ENCODE results near the gene RGL4. TPM values are rescaled to one million over a fixed set of nuclear protein-coding genes. Genes with fewer than 3 reads are reported as not detected.
A peak's percentile ranks its signal among the peaks of the same experiment; 100 is the strongest.

RGL4 gene
- total RNA-seq, 2 donors from 2014 or later = not detected

- H3K36me3 Mint-ChIP-seq (ENCODE audit: low read depth) = peaks cover 46% of the 10 kb centered on the region
- no peaks in the 10 kb centered on the region for H3K27me3 ChIP-seq (ENCODE audit: control insufficient read depth, insufficient read depth, low read length, poor library complexity, severe bottlenecking)
- H3K4me3 ChIP-seq (ENCODE audit: low read length) = no peak overlapping the region
- no peaks in the 10 kb centered on the region for H3K4me1 ChIP-seq (ENCODE audit: control insufficient read depth, insufficient read depth, low read length)
- H3K4me1 Mint-ChIP-seq = no peaks in the 10 kb centered on the region
- no peak for TF ChIP-seq CTCF (conservative IDR thresholded peaks at IDR 0.05)
- H3K36me3 ChIP-seq (ENCODE audit: control insufficient read depth, insufficient read depth, low read length) = peaks cover 40% of the 10 kb centered on the region
- no peaks in the 10 kb centered on the region for H3K27me3 Mint-ChIP-seq (ENCODE audit: insufficient read depth)
- H3K27ac Mint-ChIP-seq = no peak overlapping the region
- H3K9me3 Mint-ChIP-seq = no peaks in the 10 kb centered on the region
- H3K4me3 Mint-ChIP-seq = no peak overlapping the region
- 92 to 100% methylated on average over 3 to 11 of the region's 11 CpGs for WGBS, 2 experiments (ENCODE audit: insufficient coverage in 1 of 2, insufficient read length in 1 of 2)
- H3K9me3 ChIP-seq (ENCODE audit: control insufficient read depth, low read length) = no peaks in the 10 kb centered on the region
- H3K27ac ChIP-seq (ENCODE audit: low read depth, low read length) = no peak overlapping the region
- no peak overlapping the region for H3K9ac ChIP-seq (ENCODE audit: extremely low read depth, low read length, poor library complexity, severe bottlenecking)
- DNase-seq = no peak
Observed at GRCh38 chr22:23697031-23697970, 6.5 kb downstream of the RGL4 start.

GRCh38 chr22:23698094-23698493 is 7.3 kb downstream of the RGL4 start:
- Histone ChIP-seq H3K36me3 (ENCODE audit: control insufficient read depth, insufficient read depth, low read length) (peaks cover 42% of the 10 kb centered on the region), H3K4me1 (ENCODE audit: control insufficient read depth, insufficient read depth, low read length) (no peaks in the 10 kb centered on the region), H3K9ac (ENCODE audit: extremely low read depth, low read length, poor library complexity, severe bottlenecking) (no peak overlapping the region), H3K9me3 (ENCODE audit: control insufficient read depth, low read length) (no peaks in the 10 kb centered on the region), H3K27ac (ENCODE audit: low read depth, low read length) (no peak overlapping the region), H3K4me3 (ENCODE audit: low read length) (no peak overlapping the region), H3K27me3 (ENCODE audit: control insufficient read depth, insufficient read depth, low read length, poor library complexity, severe bottlenecking) (no peaks in the 10 kb centered on the region)
- H3K36me3 Mint-ChIP-seq (ENCODE audit: low read depth) = peaks cover 42% of the 10 kb centered on the region
- no peaks in the 10 kb centered on the region for H3K4me1 Mint-ChIP-seq
- H3K9me3 Mint-ChIP-seq = no peaks in the 10 kb centered on the region
- peak; percentile 58 for DNase-seq
- H3K4me3 Mint-ChIP-seq = no peak overlapping the region
- no peak overlapping the region for H3K27ac Mint-ChIP-seq
- H3K27me3 Mint-ChIP-seq (ENCODE audit: insufficient read depth) = no peaks in the 10 kb centered on the region
- 90% methylated on average over 4 of the region's 4 CpGs for WGBS, 2 experiments (ENCODE audit: insufficient coverage in 1 of 2, insufficient read length in 1 of 2)
- no peak for TF ChIP-seq CTCF (conservative IDR thresholded peaks at IDR 0.05)

- peaks cover 45% of the 10 kb centered on the region for H3K36me3 Mint-ChIP-seq (ENCODE audit: low read depth)
- TF ChIP-seq CTCF (conservative IDR thresholded peaks at IDR 0.05) = no peak
- no peaks in the 10 kb centered on the region for H3K27me3 Mint-ChIP-seq (ENCODE audit: insufficient read depth)
- no peak for DNase-seq
- H3K9me3 ChIP-seq (ENCODE audit: control insufficient read depth, low read length) = no peaks in the 10 kb centered on the region
- no peak overlapping the region for H3K4me3 ChIP-seq (ENCODE audit: low read length)
- H3K4me1 Mint-ChIP-seq = no peaks in the 10 kb centered on the region
- WGBS, 2 experiments (ENCODE audit: insufficient coverage in 1 of 2, insufficient read length in 1 of 2) = 94 to 97% methylated on average over 5 to 10 of the region's 10 CpGs
- no peak overlapping the region for H3K27ac Mint-ChIP-seq
- no peak overlapping the region for H3K4me3 Mint-ChIP-seq
- no peaks in the 10 kb centered on the region for H3K4me1 ChIP-seq (ENCODE audit: control insufficient read depth, insufficient read depth, low read length)
- H3K27ac ChIP-seq (ENCODE audit: low read depth, low read length) = no peak overlapping the region
- no peaks in the 10 kb centered on the region for H3K27me3 ChIP-seq (ENCODE audit: control insufficient read depth, insufficient read depth, low read length, poor library complexity, severe bottlenecking)
- no peaks in the 10 kb centered on the region for H3K9me3 Mint-ChIP-seq
- H3K9ac ChIP-seq (ENCODE audit: extremely low read depth, low read length, poor library complexity, severe bottlenecking) = no peak overlapping the region
- peaks cover 48% of the 10 kb centered on the region for H3K36me3 ChIP-seq (ENCODE audit: control insufficient read depth, insufficient read depth, low read length)
Observed at GRCh38 chr22:23698673-23699235, 7.9 kb downstream of the RGL4 start.

Measured in endodermal cell (in vitro differentiated cells).